BLaER1 (cell line): Measurements from ENCODE around the gene DNALI1.

Experiments used
- H3K27ac ChIP-seq: shearing (Covaris generic); formaldehyde crosslinking; 2 replicates; pipeline ENCODE4 v1.8.1; 2022
- H3K27me3 ChIP-seq: shearing (Covaris generic); formaldehyde crosslinking; 2 replicates; pipeline ENCODE4 v1.8.1; 2022
- H3K36me3 ChIP-seq: shearing (Covaris generic); formaldehyde crosslinking; 2 replicates; pipeline ENCODE4 v1.8.1; 2022
- H3K4me1 ChIP-seq: shearing (Covaris generic); formaldehyde crosslinking; 2 replicates; pipeline ENCODE4 v1.8.1; 2022
- H3K4me2 ChIP-seq: shearing (Covaris generic); formaldehyde crosslinking; 2 replicates; pipeline ENCODE4 v1.8.1; 2022
- H3K4me3 ChIP-seq: shearing (Covaris generic); formaldehyde crosslinking; 2 replicates; pipeline ENCODE4 v1.8.1; 2022
- H3K9ac ChIP-seq: shearing (Covaris generic); formaldehyde crosslinking; 2 replicates; pipeline ENCODE4 v1.8.1; 2022
- H3K9me3 ChIP-seq: shearing (Covaris generic); formaldehyde crosslinking; 2 replicates; pipeline ENCODE4 v1.8.1; 2022
- H4K20me1 ChIP-seq: shearing (Covaris generic); formaldehyde crosslinking; 2 replicates; pipeline ENCODE4 v1.8.1; 2022
- Cebpa-rat ChIP-seq: shearing (Covaris generic); IDR thresholded peaks from 2 replicates; pipeline ENCODE4 v1.8.1; 2022

The DNALI1 gene

GRCh38 chr1:37601441-37601840 is 44.7 kb downstream of the DNALI1 start:
- Histone ChIP-seq H4K20me1 (no peaks in the 10 kb centered on the region), H3K27ac (no peak overlapping the region), H3K4me2 (no peak overlapping the region), H3K4me3 (no peak overlapping the region), H3K9ac (no peak overlapping the region), H3K36me3 (no peaks in the 10 kb centered on the region), H3K9me3 (no peaks in the 10 kb centered on the region), H3K27me3 (no peaks in the 10 kb centered on the region), H3K4me1 (peaks cover under 1% of the 10 kb centered on the region; the same call in 1 of the 2 replicates)
- TF ChIP-seq Cebpa-rat = no peak

GRCh38 chr1:37602750-37603694 is 46.3 kb downstream of the DNALI1 start:
- Histone ChIP-seq H4K20me1 (no peaks in the 10 kb centered on the region), H3K27me3 (no peaks in the 10 kb centered on the region), H3K4me3 (no peak overlapping the region), H3K9me3 (no peaks in the 10 kb centered on the region), H3K4me1 (no peaks in the 10 kb centered on the region), H3K4me2 (no peak overlapping the region), H3K9ac (no peak overlapping the region), H3K36me3 (no peaks in the 10 kb centered on the region), H3K27ac (no peak overlapping the region)
- no peak for TF ChIP-seq Cebpa-rat

GRCh38 chr1:37605061-37605650 is 48.4 kb downstream of the DNALI1 start:
- Histone ChIP-seq H3K4me2 (no peak overlapping the region), H3K36me3 (no peaks in the 10 kb centered on the region), H3K27ac (no peak overlapping the region), H3K27me3 (no peaks in the 10 kb centered on the region), H3K9me3 (no peaks in the 10 kb centered on the region), H3K9ac (no peak overlapping the region), H4K20me1 (no peaks in the 10 kb centered on the region), H3K4me3 (no peak overlapping the region), H3K4me1 (no peaks in the 10 kb centered on the region)
- no peak for TF ChIP-seq Cebpa-rat

GRCh38 chr1:37605806-37606474 is 49.2 kb downstream of the DNALI1 start:
- Histone ChIP-seq H4K20me1 (no peaks in the 10 kb centered on the region), H3K4me2 (no peak overlapping the region), H3K36me3 (no peaks in the 10 kb centered on the region), H3K9ac (no peak overlapping the region), H3K4me3 (no peak overlapping the region), H3K4me1 (no peaks in the 10 kb centered on the region), H3K27me3 (no peaks in the 10 kb centered on the region), H3K9me3 (no peaks in the 10 kb centered on the region), H3K27ac (no peak overlapping the region)
- TF ChIP-seq Cebpa-rat = no peak

GRCh38 chr1:37606481-37607263 is 49.9 kb downstream of the DNALI1 start:
- Histone ChIP-seq H3K27ac (no peak overlapping the region), H3K4me1 (no peaks in the 10 kb centered on the region), H3K4me3 (no peak overlapping the region), H3K27me3 (no peaks in the 10 kb centered on the region), H3K36me3 (no peaks in the 10 kb centered on the region), H4K20me1 (no peaks in the 10 kb centered on the region), H3K9me3 (no peaks in the 10 kb centered on the region), H3K4me2 (no peak overlapping the region), H3K9ac (no peak overlapping the region)
- TF ChIP-seq Cebpa-rat = no peak

GRCh38 chr1:37609002-37609401 is 52.3 kb downstream of the DNALI1 start:
- no peak overlapping the region for H3K4me2 ChIP-seq
- H3K4me3 ChIP-seq = no peak overlapping the region
- H3K27ac ChIP-seq = no peak overlapping the region
- no peaks in the 10 kb centered on the region for H3K27me3 ChIP-seq
- no peaks in the 10 kb centered on the region for H3K4me1 ChIP-seq
- no peak for TF ChIP-seq Cebpa-rat
- H4K20me1 ChIP-seq = no peaks in the 10 kb centered on the region
- no peak overlapping the region for H3K9ac ChIP-seq
- no peaks in the 10 kb centered on the region for H3K36me3 ChIP-seq
- H3K9me3 ChIP-seq = no peaks in the 10 kb centered on the region

- Histone ChIP-seq H3K4me1 (no peaks in the 10 kb centered on the region), H3K9ac (no peak overlapping the region), H4K20me1 (no peaks in the 10 kb centered on the region), H3K27me3 (no peaks in the 10 kb centered on the region), H3K27ac (no peak overlapping the region), H3K9me3 (no peaks in the 10 kb centered on the region), H3K4me2 (no peak overlapping the region), H3K36me3 (no peaks in the 10 kb centered on the region), H3K4me3 (no peak overlapping the region)
- TF ChIP-seq Cebpa-rat = no peak
Measured at GRCh38 chr1:37609994-37610393, 53.3 kb downstream of the DNALI1 start.

- Histone ChIP-seq H3K4me1 (no peaks in the 10 kb centered on the region), H3K4me3 (no peak overlapping the region), H4K20me1 (no peaks in the 10 kb centered on the region), H3K27me3 (no peaks in the 10 kb centered on the region), H3K36me3 (no peaks in the 10 kb centered on the region), H3K27ac (no peak overlapping the region), H3K4me2 (no peak overlapping the region), H3K9me3 (no peaks in the 10 kb centered on the region), H3K9ac (no peak overlapping the region)
- TF ChIP-seq Cebpa-rat = no peak
Measured at GRCh38 chr1:37612186-37612585, 55.4 kb downstream of the DNALI1 start.

GRCh38 chr1:37614105-37614504 is 57.4 kb downstream of the DNALI1 start:
- Histone ChIP-seq H3K9ac (no peak overlapping the region), H4K20me1 (no peaks in the 10 kb centered on the region), H3K4me3 (no peak overlapping the region), H3K4me1 (no peaks in the 10 kb centered on the region), H3K4me2 (no peak overlapping the region), H3K9me3 (no peaks in the 10 kb centered on the region), H3K36me3 (no peaks in the 10 kb centered on the region), H3K27ac (no peak overlapping the region), H3K27me3 (no peaks in the 10 kb centered on the region)
- no peak for TF ChIP-seq Cebpa-rat
